Stimulated activated naive CD8-positive, alpha-beta T cell treated with anti-CD3 and anti-CD28 coated beads, Interleukin-15, Interleukin-2, amounts not matched to agents 100 ng/mL and 50 ng/mL, for 24 hours (primary cell): ENCODE measurements around the gene FRMD5.

Experiments
- H3K27ac Mint-ChIP-seq: one replicate; pipeline ENCODE4 v1.8.0; 2021; ENCODE audit warnings: mild to moderate bottlenecking, mixed read lengths
- H3K27me3 Mint-ChIP-seq: one replicate; pipeline ENCODE4 v1.8.0; 2021; ENCODE audit warnings: mixed read lengths
- H3K36me3 Mint-ChIP-seq: one replicate; pipeline ENCODE4 v1.8.0; 2021; ENCODE audit warnings: low read depth, mixed read lengths
- H3K4me1 Mint-ChIP-seq: one replicate; pipeline ENCODE4 v1.8.0; 2021; ENCODE audit warnings: low read depth, mixed read lengths
- H3K4me3 Mint-ChIP-seq: one replicate; pipeline ENCODE4 v1.8.0; 2021; ENCODE audit warnings: mild to moderate bottlenecking, mixed read lengths
- H3K9me3 Mint-ChIP-seq: one replicate; pipeline ENCODE4 v1.8.0; 2021; ENCODE audit warnings: mixed read lengths

The FRMD5 gene

GRCh38 chr15:43974852-43975251 is 220.2 kb downstream of the FRMD5 start:
- no peak overlapping the region for H3K4me3 Mint-ChIP-seq
- peak overlapping the region; percentile 61 for H3K27ac Mint-ChIP-seq
- H3K27me3 Mint-ChIP-seq: peaks cover 7% of the 10 kb centered on the region
- peaks cover 34% of the 10 kb centered on the region for H3K4me1 Mint-ChIP-seq
- H3K9me3 Mint-ChIP-seq: peaks cover 4% of the 10 kb centered on the region
- H3K36me3 Mint-ChIP-seq: no peaks in the 10 kb centered on the region

DNA sequence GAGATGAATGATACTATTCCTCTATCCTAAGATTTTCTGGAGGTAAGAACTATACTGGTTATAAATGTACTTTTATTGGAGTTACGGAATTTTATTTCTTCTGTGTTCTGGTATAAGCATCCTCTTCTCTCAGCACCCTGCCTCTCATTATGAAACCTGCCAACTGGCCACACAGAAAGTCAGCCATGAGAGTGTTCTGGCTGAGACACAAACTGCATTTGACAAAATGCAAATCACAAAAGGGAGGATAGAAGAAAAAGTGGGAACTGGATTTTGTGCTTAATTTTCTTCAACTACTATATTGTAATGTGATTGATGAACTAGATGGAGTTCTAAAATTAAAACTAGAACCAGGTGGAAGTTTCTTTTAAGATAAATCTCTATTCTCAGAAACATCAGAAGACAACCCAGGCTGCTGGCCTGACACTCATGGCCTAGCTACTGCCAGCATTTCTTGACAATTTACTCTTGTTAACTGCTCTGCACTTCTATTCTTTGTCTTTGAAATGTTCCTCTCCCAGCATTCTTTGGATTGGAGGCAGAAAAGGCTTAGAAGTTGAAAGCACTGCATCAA is 225.2 kb downstream of the FRMD5 start:
- Mint-ChIP-seq H3K27ac (no peak overlapping the region), H3K4me3 (no peak overlapping the region), H3K9me3 (no peaks in the 10 kb centered on the region), H3K27me3 (peaks cover 9% of the 10 kb centered on the region), H3K36me3 (no peaks in the 10 kb centered on the region), H3K4me1 (peaks cover 4% of the 10 kb centered on the region)

DNA sequence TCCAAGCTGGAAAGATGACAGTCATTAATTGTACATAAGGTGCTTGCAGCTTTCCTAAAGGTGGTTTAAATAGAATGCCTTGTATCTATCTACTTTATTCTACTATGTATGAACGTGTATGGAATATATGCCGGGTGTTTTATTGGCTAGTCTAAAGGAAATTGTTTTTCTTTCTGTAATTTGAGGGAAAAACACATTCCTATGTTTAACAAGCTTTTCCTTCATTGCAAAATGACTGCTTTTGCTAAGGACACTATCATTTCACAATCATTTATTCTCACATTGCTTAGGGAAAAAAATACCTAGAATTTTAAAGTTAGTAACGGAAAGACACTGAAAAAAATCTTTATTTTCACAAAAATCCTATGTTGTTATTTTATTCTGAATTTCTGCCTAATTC is 226.5 kb downstream of the FRMD5 start:
- Mint-ChIP-seq H3K4me1 (no peaks in the 10 kb centered on the region), H3K27me3 (peaks cover 12% of the 10 kb centered on the region), H3K27ac (no peak overlapping the region), H3K9me3 (no peaks in the 10 kb centered on the region), H3K4me3 (no peak overlapping the region), H3K36me3 (no peaks in the 10 kb centered on the region)

- H3K27ac Mint-ChIP-seq: no peak overlapping the region
- H3K9me3 Mint-ChIP-seq: no peaks in the 10 kb centered on the region
- H3K4me1 Mint-ChIP-seq: no peaks in the 10 kb centered on the region
- H3K4me3 Mint-ChIP-seq: no peak overlapping the region
- H3K36me3 Mint-ChIP-seq: no peaks in the 10 kb centered on the region
- H3K27me3 Mint-ChIP-seq: peaks cover 17% of the 10 kb centered on the region
Measured at GRCh38 chr15:43966646-43967045, 228.4 kb downstream of the FRMD5 start.

DNA sequence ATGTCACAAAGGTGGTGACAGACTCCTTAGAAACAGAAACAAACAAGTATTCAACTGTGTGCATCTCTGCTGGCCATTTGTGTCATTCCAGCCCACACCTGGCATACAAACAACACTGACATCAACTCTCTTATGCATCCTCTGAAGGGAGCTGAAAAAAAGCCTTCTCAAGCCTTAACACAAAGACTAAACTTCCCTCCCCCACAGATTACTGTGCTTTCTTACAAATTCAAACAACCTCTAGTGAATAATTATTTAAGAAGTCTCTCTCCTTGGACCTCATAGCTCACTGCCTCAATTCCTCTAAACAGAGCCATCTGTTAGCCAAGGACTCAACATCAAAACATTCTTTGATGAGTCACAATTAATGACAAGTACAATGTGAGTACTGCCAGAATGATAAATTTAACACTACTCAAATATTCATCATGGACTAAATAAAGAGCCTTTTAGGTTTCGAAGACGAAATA is 236.2 kb downstream of the FRMD5 start:
- H3K9me3 Mint-ChIP-seq: no peaks in the 10 kb centered on the region
- H3K4me1 Mint-ChIP-seq: peaks cover 30% of the 10 kb centered on the region

DNA sequence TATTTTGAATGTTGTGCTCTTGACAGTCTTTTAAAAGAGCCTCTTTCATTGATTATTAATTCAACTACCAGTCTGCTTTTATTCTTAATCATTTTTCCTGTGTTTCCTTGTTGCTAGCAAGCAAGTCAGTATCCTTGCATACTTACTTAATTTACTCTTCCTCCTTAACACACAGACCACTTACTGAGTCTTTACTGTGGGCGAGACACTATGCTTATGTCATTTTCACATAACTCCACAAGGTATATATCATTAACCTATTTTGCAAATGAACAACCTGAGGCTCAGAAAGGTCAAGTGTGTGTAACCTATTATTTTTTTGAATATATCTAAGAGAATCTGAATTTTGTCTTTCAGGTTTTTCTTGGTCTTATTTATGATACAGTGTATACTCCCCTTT is 237.3 kb downstream of the FRMD5 start:
- H3K27ac Mint-ChIP-seq: peak overlapping the region; percentile 59
- no peaks in the 10 kb centered on the region for H3K9me3 Mint-ChIP-seq
- H3K36me3 Mint-ChIP-seq: no peaks in the 10 kb centered on the region
- no peak overlapping the region for H3K4me3 Mint-ChIP-seq
- H3K27me3 Mint-ChIP-seq: peaks cover 35% of the 10 kb centered on the region
- H3K4me1 Mint-ChIP-seq: peaks cover 41% of the 10 kb centered on the region

More for the DNA sequence above, 236.2 kb downstream of the FRMD5 start:
- Mint-ChIP-seq H3K4me3 (no peak overlapping the region), H3K36me3 (no peaks in the 10 kb centered on the region), H3K27me3 (peaks cover 36% of the 10 kb centered on the region), H3K27ac (peak overlapping the region; percentile 3)

GRCh38 chr15:43955140-43955539 is 239.9 kb downstream of the FRMD5 start:
- H3K9me3 Mint-ChIP-seq: no peaks in the 10 kb centered on the region
- peak overlapping the region; percentile 37 for H3K4me3 Mint-ChIP-seq
- H3K27me3 Mint-ChIP-seq: peaks cover 23% of the 10 kb centered on the region
- H3K4me1 Mint-ChIP-seq: peaks cover 53% of the 10 kb centered on the region
- no peaks in the 10 kb centered on the region for H3K36me3 Mint-ChIP-seq
- H3K27ac Mint-ChIP-seq: peak overlapping the region; percentile 85

GRCh38 chr15:43954181-43954621 is 240.9 kb downstream of the FRMD5 start:
- Mint-ChIP-seq H3K4me3 (peak overlapping the region; percentile 38), H3K27me3 (peaks cover 18% of the 10 kb centered on the region), H3K27ac (peak overlapping the region; percentile 93), H3K4me1 (peaks cover 62% of the 10 kb centered on the region), H3K36me3 (no peaks in the 10 kb centered on the region), H3K9me3 (no peaks in the 10 kb centered on the region)

GRCh38 chr15:43953402-43953801 is 241.7 kb downstream of the FRMD5 start:
- peaks cover 66% of the 10 kb centered on the region for H3K4me1 Mint-ChIP-seq

DNA sequence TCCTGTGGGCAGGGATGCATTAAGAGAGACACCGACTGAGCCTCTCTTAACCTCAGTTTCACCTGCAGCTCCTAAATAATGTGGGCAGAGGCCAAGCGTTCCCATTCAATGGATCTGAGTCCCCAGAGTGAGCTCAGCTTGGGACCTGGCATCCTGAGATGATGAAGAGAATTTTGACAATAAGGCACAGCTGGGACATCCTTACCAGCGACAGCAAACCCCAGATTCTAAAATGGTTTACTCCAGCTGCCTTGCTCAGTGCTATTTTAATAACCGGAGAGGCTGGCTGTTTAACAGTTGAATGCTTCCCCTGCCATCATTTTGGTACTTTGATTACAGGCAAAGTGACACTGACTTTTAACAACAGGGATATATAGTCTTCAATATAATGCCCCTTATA is 244.5 kb downstream of the FRMD5 start:
- Mint-ChIP-seq H3K4me1 (peaks cover 68% of the 10 kb centered on the region), H3K27me3 (peaks cover 9% of the 10 kb centered on the region), H3K27ac (no peak overlapping the region), H3K4me3 (no peak overlapping the region), H3K9me3 (no peaks in the 10 kb centered on the region), H3K36me3 (no peaks in the 10 kb centered on the region)

More at GRCh38 chr15:43953402-43953801, 241.7 kb downstream of the FRMD5 start:
- Mint-ChIP-seq H3K36me3 (no peaks in the 10 kb centered on the region), H3K27me3 (peaks cover 12% of the 10 kb centered on the region), H3K27ac (peak overlapping the region; percentile 93), H3K9me3 (no peaks in the 10 kb centered on the region), H3K4me3 (peak overlapping the region; percentile 7)

DNA sequence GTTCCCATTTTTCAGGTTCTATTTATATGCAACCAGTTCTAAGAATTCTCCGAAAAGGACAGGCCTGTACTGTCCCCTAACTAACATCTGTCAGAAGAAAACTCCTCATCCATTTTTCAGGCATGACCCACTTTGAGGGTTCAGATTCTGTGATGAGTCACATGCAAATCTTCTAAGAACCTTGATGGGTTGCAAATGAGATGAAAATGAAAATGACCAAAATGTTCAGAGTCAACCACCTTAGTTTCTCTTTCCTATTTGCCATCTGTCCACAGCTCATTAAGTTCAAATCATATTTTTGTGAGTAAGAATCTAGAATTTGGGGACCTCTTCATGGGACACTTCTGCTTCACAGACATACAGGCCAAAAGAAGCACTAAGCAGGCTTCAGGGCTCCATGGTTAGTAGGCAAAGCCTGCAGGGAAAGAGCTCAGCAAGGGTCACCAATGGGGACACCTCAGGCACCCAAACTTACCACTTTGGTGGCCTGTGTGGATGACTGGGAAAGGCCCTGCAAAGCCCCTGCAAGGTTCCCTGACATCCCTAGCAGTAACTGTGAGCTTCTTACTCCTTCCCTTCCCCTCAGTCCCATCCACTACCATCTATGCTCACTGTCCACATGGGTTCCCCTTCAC is 246.3 kb downstream of the FRMD5 start:
- peaks cover 12% of the 10 kb centered on the region for H3K27me3 Mint-ChIP-seq
- peak overlapping the region; percentile 84 for H3K27ac Mint-ChIP-seq
- peak overlapping the region; percentile 39 for H3K4me3 Mint-ChIP-seq
- H3K9me3 Mint-ChIP-seq: no peaks in the 10 kb centered on the region
- H3K36me3 Mint-ChIP-seq: no peaks in the 10 kb centered on the region
- peaks cover 52% of the 10 kb centered on the region for H3K4me1 Mint-ChIP-seq

- no peaks in the 10 kb centered on the region for H3K36me3 Mint-ChIP-seq
- H3K9me3 Mint-ChIP-seq: no peaks in the 10 kb centered on the region
- no peak overlapping the region for H3K27ac Mint-ChIP-seq
- H3K27me3 Mint-ChIP-seq: peaks cover 14% of the 10 kb centered on the region
- H3K4me1 Mint-ChIP-seq: peaks cover 14% of the 10 kb centered on the region
- no peak overlapping the region for H3K4me3 Mint-ChIP-seq
Measured at GRCh38 chr15:43943511-43943910, 251.6 kb downstream of the FRMD5 start.

GRCh38 chr15:43942194-43942593 is 252.9 kb downstream of the FRMD5 start:
- H3K36me3 Mint-ChIP-seq: no peaks in the 10 kb centered on the region
- H3K4me1 Mint-ChIP-seq: peaks cover under 1% of the 10 kb centered on the region
- H3K4me3 Mint-ChIP-seq: no peak overlapping the region
- no peak overlapping the region for H3K27ac Mint-ChIP-seq
- H3K9me3 Mint-ChIP-seq: no peaks in the 10 kb centered on the region
- H3K27me3 Mint-ChIP-seq: peaks cover 14% of the 10 kb centered on the region

GRCh38 chr15:43941555-43941954 is 253.5 kb downstream of the FRMD5 start:
- Mint-ChIP-seq H3K4me3 (no peak overlapping the region), H3K36me3 (no peaks in the 10 kb centered on the region), H3K27ac (no peak overlapping the region), H3K27me3 (peaks cover 18% of the 10 kb centered on the region), H3K9me3 (no peaks in the 10 kb centered on the region), H3K4me1 (no peaks in the 10 kb centered on the region)

- peaks cover 16% of the 10 kb centered on the region for H3K27me3 Mint-ChIP-seq
- H3K36me3 Mint-ChIP-seq: no peaks in the 10 kb centered on the region
- H3K9me3 Mint-ChIP-seq: no peaks in the 10 kb centered on the region
- H3K27ac Mint-ChIP-seq: no peak overlapping the region
- no peaks in the 10 kb centered on the region for H3K4me1 Mint-ChIP-seq
- H3K4me3 Mint-ChIP-seq: no peak overlapping the region
Measured at GRCh38 chr15:43941071-43941470, 254.0 kb downstream of the FRMD5 start.

- Mint-ChIP-seq H3K27me3 (peaks cover 18% of the 10 kb centered on the region), H3K27ac (no peak overlapping the region), H3K4me3 (no peak overlapping the region)
Measured at GRCh38 chr15:43939070-43939469, 256.0 kb downstream of the FRMD5 start.

More at GRCh38 chr15:43939070-43939469, 256.0 kb downstream of the FRMD5 start:
- no peaks in the 10 kb centered on the region for H3K4me1 Mint-ChIP-seq
- no peaks in the 10 kb centered on the region for H3K36me3 Mint-ChIP-seq
- no peaks in the 10 kb centered on the region for H3K9me3 Mint-ChIP-seq
